ENCODE data around the gene FBN3.

DNA sequence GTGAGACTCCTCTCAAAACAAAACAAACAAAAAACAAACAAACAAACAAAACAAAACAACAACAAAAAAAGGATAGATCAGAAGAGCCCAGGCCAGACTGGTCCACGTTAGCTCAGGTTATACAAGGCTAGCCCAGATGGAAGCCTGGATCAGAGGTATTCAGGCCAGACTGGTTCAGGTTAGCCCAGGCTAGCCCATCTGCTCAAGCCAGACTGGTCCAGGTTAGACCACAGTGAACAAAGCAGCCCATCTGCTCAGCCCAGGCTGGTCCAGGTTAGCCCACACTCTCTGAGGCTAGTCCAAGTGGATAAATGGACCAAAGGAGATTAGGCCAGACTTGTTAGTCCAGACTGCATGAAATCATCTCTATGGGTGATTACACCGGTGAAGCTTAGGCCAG lies 55.7 kb downstream of the FBN3 start:
- TF ChIP-seq POLR2A (IDR thresholded peaks at IDR 0.05; ENCODE audit: low read depth, low read length) (no peak), TAF1 (IDR thresholded peaks at IDR 0.05; ENCODE audit: low read depth, low read length) (no peak)

All from GM12891 (cell line).